ENCODE results near the gene SDR39U1. TPM values are rescaled to one million over a fixed set of nuclear protein-coding genes. Genes with fewer than 3 reads are reported as not detected.

The SDR39U1 gene
- total RNA-seq, 1 donor from 2014 or later, result 20.5 TPM

DNA sequence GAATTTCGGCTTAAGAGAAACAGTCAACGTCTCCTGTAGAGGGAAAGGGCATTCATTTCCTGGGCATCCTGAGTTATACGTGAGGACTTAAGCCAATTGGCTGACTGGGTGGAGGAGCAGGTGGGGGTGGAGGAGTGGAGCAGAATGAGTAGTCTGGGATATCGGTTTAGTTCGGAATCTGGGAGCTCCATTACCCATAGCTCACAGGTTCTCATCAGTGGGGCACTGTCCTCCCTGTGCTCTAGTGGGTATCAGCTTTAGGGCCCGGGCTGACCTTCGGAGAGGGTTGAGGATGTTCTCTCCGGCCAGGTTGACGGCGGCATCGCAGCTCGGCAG, 704 bp downstream of the SDR39U1 start:
- DNase-seq, result no peak

DNA sequence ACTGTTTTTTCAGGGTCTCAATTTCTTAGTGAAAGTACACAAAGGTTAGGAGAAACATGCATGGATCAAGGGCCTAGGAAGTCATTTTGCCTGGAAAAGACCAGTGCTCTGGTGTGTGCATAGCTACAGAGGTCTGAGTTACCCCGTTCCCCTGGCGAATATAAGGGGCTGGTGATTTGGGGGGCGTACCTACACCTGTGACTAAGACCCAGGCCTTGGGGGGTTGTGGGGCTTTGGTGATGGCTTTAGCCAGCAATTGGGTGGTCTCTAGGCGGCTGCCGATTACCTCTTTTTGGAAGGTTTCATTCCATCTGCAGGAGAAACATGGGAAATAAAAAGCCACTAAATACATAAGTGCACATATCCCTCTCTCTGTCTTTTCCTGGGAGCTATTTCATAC, 1.1 kb downstream of the SDR39U1 start:
- DNase-seq, result no peak

DNA sequence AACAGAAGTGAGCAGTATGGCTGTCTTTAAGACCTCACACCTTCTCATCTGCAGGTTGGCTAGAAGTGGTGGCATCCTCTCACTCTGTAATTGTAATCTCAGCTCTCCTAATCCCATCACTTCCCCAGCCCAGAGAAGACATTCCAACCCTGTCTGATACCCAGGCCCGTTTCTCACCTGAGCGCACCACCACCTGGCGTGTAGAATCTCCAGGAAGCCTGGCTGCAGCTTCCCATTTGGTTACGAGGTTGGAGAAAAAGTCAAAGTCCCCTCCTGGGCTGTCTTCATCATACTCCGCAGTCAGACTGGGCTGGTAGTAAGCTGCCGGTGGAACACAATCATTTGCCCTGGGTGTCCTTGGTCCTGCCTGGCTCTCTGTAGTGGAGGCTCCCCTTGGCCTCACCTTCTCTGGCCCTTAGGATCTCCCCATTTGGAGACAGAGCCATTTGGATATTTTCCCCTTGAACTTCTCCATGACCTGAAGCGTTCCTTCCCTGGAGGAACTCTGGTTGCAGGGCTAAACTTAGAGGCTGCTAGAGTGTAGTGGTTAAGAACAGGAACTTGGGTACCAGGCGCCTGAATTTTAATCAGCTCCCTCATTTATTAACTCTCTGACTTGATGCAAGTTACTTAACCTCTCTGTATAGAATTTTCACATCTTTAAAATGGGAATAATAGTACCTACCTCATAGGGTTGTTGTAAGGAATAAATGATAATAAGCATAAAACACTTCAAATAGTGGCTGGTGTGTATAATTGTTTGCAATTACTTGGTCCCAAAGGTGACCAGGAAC, 1.8 kb downstream of the SDR39U1 start:
- no peak for DNase-seq

DNA sequence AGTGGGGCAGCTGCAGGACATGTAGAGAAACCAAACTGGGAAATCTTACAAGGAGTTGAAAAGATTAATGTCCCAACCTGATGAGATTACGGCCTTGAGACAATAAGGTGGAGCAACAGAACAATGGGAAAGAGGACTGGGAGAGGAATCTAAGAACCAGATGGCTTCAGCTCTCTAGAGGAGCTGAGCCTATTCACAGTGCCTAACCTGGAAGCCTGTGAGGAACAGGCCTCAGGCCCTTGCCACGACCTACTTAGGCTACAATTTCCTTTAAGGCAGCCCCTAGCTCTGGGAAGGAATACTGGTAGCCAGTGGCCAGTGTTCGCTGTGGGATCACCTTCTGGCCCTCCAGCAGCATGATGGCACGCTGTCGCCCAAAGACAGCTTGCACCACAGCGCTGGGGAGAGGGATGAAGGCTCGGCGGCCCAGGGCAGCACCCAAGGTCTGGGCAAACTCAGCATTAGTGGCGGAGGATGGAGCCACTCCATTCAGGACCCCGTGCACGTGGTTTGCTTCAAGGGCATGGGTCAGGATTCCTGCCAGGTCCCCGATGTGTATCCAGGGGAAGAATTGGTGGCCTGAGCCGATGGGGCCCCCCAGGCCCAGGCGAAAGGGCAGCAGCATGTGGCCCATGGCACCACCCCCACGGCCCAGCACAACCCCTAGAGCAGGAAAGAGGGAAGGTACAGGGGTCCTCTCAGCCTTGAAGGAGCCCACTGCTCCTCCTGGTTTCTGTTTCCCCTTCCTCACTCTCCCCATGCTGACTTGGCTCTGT, 2.6 kb downstream of the SDR39U1 start:
- DNase-seq, result no peak

DNA sequence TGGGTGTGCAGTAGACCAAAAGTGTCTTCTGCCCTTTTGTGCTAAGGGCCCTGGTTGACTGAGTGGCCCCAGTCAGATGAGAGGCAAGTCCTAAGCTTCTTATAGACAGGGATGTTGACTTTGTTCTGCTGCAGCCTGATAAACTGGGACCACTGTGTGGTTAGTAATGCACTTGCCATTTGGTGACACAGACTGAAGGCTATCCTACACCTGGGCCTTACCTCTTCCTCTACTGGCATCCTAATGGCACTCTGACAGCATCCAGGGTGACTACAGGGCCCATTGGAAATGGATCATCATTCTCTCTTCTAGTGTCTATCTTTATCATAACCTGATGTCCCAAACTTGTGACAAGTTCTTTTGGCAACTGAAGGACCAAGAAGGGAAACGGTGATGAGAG, 3.3 kb downstream of the SDR39U1 start:
- no peak for DNase-seq

DNA sequence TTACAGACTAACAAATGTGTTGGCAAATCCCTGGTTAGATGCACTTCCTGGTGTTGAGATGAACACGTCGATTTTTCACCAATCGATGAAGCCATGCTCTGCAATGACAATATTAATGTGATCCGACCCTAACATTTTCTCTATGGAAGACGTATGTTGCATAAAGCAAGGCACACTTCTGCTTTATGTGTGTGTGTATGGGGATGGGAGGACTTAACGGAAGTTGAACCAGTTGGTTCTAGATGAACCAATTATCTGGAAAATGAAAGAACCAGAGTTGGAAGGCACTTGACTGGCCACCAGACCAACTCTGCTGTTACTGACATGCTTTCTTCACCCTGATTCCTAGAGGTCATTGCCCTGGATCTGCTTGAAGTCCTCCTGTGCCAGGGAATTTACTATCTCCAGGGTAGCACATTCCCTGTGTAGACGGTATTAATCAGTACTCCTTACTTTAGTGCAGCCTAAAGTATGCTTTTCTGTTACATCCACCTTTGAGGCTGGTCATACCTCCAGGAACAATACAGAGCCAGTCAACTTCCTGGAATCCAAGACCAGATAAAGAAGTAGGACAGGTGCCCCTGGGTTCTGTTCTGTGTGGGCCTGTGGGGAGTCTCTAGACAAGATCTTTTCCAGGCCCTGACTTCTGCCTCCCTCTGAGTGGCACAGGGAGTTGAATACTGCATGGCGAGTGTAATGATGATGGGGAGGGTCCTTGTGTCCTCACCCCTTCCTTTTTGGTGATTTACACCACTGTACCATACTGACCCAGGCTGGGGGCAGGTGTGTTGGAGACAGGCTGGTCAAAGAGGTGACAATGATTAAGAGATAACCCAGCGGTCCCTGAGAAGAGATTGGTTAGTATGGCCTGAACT, 4.1 kb downstream of the SDR39U1 start:
- DNase-seq, result no peak

DNA sequence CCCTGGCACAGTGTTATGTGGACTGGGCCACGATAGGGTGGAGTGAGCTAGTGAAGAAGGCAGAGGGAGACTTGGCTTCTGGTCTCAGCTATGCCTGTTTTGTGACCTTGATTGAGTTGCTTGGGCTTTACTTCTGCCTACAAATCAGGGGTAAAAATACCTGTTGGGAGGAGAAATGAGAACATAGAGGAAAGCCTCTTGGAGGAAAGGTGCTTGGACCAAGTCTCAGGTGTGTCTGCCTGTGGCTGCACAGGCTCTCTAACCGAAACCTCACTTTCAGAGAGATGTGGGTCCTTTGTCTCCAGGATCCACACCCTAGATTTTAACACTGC, 4.9 kb downstream of the SDR39U1 start:
- no peak for DNase-seq

DNA sequence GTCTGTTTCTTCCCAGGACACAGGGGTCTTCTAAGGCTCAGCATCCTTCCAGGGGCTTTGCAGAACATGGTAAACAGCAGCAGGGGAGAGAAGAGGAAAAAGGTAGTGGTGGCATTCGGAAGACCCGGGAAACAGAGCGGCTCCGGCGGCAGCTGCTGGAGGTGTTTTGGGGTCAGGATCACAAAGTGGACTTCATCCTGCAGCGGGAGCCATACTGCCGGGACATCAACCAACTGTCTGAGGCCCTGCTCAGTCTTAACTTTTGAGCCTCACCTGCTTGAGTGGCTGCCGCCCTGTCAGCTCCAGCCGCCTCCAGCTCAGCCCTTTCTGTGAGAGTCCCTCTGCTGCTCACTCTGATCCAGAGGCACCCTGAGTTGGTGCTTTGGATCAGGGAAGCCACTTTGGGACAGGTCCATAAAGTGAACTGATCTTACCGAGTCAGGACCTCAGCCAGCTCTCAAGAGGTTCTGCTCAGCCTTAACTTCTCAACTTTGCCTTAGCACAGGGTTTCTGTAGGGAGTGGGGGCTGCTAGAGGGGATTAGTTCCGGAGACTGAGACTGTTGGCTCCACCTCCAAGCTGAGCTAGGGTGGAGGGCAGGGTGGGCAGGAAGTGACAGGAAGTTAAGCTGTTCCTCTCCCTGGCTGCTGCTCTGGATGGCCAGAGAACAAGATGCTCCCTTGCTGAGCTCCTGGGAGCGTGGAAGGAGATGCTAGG, 5.4 kb downstream of the SDR39U1 start:
- no peak for DNase-seq

DNA sequence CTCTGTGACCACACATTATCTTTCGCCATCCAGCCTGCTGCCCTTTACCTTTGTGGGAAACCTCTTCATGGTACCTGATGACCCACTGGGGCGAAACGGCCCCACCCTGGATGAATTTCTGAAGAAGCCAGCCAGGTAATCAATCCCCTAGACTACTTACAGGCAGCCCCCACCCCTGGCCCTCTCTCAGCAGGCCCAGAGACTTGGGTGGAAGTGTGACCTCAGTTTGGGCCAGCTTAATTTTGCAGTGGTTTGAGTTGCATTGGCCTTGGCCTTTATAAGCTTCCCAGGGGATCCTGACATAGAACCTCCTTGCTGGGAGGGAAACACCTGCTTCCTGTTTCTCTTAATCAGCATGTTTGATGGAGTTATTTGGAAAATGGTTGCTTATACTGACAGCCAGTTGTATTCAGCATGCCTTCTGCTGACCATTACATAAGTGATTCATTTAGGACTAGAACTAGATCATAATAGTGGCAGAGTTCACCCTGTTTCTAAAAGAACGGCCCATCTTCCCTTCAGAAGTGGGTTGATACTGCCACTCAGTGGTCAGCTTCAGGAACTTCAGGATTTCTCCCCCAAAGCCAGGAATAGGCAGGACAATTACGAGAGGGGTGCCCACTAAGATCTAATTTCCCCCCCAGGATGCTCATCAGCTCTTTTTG, 6.1 kb downstream of the SDR39U1 start:
- DNase-seq, result peak; percentile 86

DNA sequence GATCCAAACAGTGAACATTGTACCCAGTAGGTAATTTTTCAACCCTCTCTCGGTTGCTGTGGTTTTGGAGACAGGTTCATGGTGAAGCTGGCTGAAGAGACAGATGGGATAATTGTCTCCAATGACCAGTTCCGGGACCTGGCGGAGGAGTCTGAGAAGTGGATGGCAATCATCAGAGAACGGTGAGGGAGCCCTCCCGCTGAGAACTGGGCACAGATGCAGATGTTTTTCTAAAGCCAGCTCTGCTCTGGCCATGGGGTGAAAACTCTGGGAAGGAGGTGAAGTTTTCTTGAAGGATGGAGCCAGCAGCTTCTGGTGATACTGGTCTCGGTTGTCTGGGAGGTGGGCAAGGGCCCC, 6.6 kb downstream of the SDR39U1 start:
- no peak for DNase-seq

DNA sequence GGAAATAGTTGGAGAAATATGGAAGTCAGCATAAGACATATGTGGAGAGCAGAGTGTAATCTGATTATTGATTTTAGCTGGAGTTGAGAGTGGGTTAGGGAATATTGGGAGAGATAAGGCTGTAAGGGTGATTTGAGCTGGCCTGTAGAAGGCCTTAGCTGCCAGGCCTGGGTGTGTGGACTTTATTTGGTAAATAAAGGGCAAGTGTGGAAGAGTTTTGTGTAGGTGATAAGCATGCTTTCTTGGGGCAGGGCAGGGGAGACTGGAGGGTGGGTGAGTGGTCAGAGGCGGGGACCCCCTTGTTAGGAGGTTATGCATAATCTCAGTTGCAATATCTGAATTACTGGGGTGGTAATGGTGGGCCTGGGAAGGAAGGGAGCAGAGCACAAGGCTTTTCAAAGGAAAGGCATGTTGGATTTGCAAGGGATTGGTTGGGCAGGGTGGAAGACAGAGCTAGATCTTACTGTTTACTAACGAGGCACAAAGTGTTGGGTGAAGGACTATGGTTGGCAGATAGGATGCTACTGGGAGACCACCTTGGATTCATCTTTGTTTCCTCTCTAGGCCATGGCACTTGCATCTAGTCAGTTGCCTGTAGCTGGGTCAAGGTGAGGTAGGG, 7.3 kb downstream of the SDR39U1 start:
- DNase-seq, result no peak

DNA sequence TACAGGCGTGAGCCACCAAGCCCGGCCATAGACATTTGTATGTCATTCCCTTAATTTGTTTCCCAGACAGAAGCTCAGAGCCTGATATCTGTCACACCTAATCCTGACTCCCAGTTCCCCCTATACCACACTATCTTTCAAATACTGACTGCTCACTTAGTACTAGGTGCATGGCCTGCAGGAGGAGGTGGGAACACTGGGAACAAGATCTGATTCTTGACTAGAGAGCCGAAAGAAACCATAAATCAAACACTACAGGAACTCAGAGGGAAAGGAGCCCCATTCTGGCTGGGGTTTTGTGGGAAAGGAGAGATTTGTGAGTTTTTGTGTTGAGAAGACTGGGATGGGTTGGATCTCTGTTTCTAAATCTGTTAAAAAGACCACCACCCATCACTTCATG, 7.9 kb downstream of the SDR39U1 start:
- no peak for DNase-seq

DNA sequence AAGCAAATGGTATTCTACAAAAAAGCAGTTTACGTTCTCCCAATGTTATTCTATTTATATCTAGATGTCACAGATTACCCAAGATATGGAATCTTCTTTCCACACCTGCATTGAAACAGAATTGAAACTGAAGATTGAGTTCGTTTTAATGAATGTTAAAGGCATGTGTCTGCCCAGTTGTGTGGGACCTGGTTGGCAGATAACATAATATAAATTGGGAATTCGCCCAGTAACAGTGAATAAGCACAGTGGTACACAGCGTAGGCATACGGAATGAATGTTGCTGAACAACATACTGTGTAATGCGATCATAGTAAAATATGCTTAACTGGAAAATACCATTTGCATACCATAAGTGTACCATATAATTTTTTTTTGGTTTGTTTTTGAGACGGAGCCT, 8.5 kb downstream of the SDR39U1 start:
- no peak for DNase-seq

DNA sequence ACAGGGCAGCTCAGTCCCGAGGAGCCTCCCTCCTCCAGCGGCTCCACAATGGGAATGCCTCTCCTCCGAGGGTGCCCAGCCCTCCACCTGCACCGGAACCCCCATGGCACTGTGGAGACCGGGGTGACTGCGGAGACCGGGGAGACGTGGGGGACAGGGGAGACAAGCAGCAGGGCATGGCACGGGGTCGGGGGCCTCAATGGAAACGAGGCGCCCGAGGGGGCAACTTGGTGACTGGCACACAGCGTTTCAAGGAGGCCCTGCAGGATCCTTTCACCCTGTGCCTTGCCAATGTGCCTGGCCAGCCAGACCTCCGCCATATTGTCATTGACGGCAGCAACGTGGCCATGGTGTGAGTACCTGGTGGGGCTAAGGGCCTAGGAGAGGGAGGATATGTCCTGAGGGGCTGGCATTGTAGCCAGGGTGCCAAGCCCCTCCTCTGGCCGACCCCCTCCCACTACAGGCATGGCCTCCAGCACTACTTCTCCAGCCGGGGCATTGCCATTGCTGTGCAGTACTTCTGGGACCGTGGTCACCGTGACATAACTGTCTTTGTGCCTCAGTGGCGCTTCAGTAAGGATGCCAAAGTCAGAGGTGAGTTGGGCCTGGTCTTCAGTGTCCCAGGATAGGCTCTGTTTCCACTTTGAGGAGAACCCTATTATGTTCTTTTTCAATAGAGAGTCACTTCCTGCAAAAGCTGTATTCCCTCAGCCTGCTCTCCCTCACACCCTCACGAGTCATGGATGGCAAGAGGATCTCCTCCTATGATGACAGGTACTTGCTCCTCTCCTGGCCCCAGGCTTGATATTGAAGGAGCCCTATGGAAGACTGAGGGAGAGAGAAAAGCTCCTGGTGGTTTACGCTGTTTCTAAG, 10.1 kb downstream of the SDR39U1 start:
- no peak for DNase-seq

DNA sequence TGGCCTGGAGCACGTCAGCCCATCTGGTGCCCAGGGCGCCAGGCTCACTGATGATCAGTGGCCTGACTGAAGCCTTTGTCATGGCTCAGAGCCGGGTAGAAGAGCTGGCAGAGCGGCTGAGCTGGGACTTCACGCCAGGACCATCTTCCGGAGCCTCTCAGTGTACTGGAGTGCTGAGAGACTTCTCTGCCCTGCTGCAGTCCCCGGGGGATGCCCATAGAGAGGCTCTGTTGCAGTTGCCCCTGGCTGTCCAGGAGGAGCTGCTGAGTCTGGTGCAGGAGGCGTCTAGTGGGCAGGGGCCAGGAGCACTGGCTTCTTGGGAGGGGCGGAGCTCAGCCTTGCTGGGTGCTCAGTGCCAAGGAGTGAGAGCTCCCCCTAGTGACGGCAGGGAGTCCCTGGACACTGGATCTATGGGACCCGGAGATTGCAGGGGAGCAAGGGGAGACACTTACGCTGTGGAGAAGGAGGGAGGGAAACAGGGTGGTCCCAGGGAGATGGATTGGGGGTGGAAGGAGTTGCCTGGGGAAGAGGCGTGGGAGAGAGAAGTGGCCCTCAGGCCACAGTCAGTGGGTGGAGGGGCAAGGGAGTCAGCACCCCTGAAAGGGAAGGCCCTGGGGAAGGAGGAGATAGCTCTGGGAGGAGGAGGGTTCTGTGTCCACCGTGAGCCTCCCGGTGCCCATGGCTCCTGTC, 10.9 kb downstream of the SDR39U1 start:
- DNase-seq, result peak; percentile 95

DNA sequence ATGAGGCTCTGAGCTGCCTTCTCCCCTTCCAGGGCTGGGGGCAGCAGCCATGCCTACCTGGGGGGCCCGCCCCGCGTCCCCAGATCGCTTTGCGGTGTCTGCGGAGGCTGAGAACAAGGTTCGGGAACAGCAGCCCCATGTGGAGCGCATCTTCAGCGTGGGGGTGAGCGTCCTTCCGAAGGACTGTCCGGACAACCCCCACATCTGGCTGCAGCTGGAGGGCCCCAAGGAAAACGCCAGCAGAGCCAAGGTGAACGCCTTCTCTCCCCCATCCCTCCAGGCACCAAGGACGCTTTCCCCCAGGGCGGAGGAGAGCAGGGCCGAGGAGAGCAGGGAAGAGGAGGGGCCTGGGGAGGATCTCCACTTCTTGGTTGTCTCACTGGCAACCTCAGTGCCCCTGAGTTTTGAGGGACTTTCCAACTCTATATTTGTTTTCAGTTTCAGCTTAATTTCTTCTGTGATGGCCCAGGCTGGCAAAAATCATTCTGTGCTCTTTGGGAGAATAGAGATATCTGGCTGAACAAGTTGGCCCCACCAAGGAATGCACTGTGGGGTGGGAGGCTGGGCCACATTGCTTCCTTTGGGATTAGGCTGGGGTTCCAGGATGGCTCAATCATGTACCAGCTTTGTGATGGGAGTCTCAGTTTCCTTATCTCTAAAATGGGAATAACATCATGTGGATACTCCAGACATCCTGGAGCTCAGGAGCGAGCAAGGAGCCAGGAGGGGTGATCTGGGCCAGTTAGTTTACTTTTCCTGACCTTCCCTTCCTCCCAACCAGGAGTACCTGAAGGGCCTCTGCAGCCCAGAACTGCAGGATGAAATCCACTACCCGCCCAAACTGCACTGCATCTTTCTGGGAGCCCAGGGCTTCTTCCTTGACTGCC, 11.7 kb downstream of the SDR39U1 start:
- peak; percentile 54 for DNase-seq

DNA sequence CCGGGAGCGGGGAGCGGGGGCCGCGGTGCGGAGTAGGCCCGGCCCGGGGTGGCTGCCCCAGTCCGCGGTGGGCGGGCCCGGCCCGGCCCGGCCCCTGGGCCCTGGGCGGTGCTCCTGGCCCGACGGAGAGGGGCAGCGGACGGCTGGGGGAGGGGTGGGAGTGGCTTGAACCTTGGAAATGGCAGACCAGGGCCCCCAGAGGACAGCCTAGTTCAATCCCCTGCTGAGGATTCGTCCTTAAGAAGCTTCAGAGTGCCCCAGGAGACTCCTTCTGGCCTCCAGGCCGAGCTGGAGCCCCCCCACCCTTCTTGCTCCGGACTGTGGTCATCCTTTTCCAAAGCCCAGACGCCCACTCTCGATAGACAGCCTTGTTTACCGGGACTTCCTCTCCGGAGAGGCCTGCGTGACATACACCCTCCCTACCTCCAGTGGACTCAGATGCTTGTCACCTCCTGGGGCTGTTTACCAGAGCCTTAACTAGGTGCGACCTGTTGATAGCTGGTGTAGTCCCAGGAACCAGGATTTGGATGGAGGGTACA, 12.4 kb downstream of the SDR39U1 start:
- peak; percentile 85 for DNase-seq

DNA sequence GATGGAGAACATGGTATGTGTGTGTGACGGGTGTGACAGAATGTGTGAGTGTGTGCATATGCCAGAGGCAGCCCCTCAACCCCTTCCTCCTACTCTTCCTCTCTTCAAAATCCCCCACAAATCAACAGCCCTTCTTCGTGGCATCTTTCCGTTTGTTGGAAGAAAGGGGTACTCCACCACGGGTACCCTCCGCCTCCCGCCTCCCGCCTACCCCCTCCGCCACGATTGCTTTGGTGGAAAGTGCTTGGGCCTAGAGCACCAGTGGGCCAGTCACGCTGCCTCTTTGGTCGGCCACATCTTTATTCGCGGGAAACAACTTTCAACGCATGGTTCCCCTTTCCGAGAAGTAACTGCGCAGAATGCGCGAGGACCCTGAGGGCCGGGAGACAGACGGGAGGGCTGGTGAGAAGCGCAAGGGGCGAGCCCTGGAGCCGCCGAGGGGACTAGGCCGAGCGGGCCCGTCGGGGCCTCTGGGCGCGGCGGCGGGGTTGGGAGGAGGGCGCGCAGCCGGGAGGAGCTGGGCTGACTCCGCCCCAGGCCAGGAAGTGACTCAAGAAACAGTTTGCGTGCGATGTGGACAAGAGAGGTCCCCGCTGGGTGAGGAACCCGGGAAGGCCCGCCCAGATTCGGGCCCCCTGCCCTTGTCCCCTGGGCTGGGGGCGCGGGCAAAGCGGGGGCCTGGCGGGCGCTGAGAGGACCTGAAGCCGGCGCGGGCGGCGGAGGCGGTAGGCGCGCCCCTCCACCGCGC, 13.0 kb downstream of the SDR39U1 start, which contains the start of the genes CBLN3 and KHNYN:
TSS of gene CBLN3 (minus strand) at position 274 of the 748 bp plus-strand sequence. CDS start 614 bp downstream, outside the sequence.
TSS of gene KHNYN (plus strand) at position 560 of the 748 bp plus-strand sequence. CDS start 777 bp downstream, outside the sequence.
- peak; percentile 97 for DNase-seq

Measured in tongue (tissue), 2 donors.